Measurements from ENCODE around the gene TUBGCP2.

The TUBGCP2 gene

GRCh38 chr10:133231946-133232574 is 76.6 kb downstream of the TUBGCP2 start:
- Histone ChIP-seq H3K27ac (ENCODE audit: low read depth, low read length) (no peak overlapping the region), H3K36me3 (ENCODE audit: control insufficient read depth, low read length) (no peaks in the 10 kb centered on the region), H3K4me1 (ENCODE audit: control insufficient read depth, low read length) (no peaks in the 10 kb centered on the region), H3K4me2 (ENCODE audit: low read length) (no peak overlapping the region), H3K27me3 (ENCODE audit: control insufficient read depth, low read length) (no peaks in the 10 kb centered on the region), H3K4me3 (ENCODE audit: low read length) (no peak overlapping the region), H3K9me2 (replicated peaks; ENCODE audit: control insufficient read depth, low read length) (no peaks in the 10 kb centered on the region), H3F3A (ENCODE audit: control insufficient read depth, insufficient read depth) (no peaks in the 10 kb centered on the region), H3K9me3 (ENCODE audit: control insufficient read depth, insufficient read depth, low read length) (no peaks in the 10 kb centered on the region), H3K79me2 (ENCODE audit: control insufficient read depth, low read length) (no peaks in the 10 kb centered on the region), H4K20me1 (ENCODE audit: control insufficient read depth, insufficient read depth, low read depth, low read length) (no peaks in the 10 kb centered on the region)
- TF ChIP-seq CTCF (IDR thresholded peaks at IDR 0.05; ENCODE audit: low read depth, low read length, poor library complexity, severe bottlenecking) (no peak), EZH2phosphoT487 (IDR thresholded peaks at IDR 0.05; ENCODE audit: borderline replicate concordance, low read length) (no peak)

GRCh38 chr10:133231244-133231945 is 77.3 kb downstream of the TUBGCP2 start:
- Histone ChIP-seq H3F3A (ENCODE audit: control insufficient read depth, insufficient read depth) (no peaks in the 10 kb centered on the region), H3K4me2 (ENCODE audit: low read length) (no peak overlapping the region), H3K27ac (ENCODE audit: low read depth, low read length) (no peak overlapping the region), H3K4me1 (ENCODE audit: control insufficient read depth, low read length) (no peaks in the 10 kb centered on the region), H3K36me3 (ENCODE audit: control insufficient read depth, low read length) (no peaks in the 10 kb centered on the region), H3K79me2 (ENCODE audit: control insufficient read depth, low read length) (no peaks in the 10 kb centered on the region), H3K9me3 (ENCODE audit: control insufficient read depth, insufficient read depth, low read length) (no peaks in the 10 kb centered on the region), H3K27me3 (ENCODE audit: control insufficient read depth, low read length) (no peaks in the 10 kb centered on the region), H3K9me2 (replicated peaks; ENCODE audit: control insufficient read depth, low read length) (no peaks in the 10 kb centered on the region), H3K4me3 (ENCODE audit: low read length) (no peak overlapping the region), H4K20me1 (ENCODE audit: control insufficient read depth, insufficient read depth, low read depth, low read length) (no peaks in the 10 kb centered on the region)
- TF ChIP-seq EZH2phosphoT487 (IDR thresholded peaks at IDR 0.05; ENCODE audit: borderline replicate concordance, low read length) (no peak), CTCF (IDR thresholded peaks at IDR 0.05; ENCODE audit: low read depth, low read length, poor library complexity, severe bottlenecking) (no peak)

GRCh38 chr10:133230387-133231195 is 78.1 kb downstream of the TUBGCP2 start:
- no peaks in the 10 kb centered on the region for H3K36me3 ChIP-seq (ENCODE audit: control insufficient read depth, low read length)
- H3K79me2 ChIP-seq (ENCODE audit: control insufficient read depth, low read length): no peaks in the 10 kb centered on the region
- no peaks in the 10 kb centered on the region for H3K9me3 ChIP-seq (ENCODE audit: control insufficient read depth, insufficient read depth, low read length)
- no peaks in the 10 kb centered on the region for H3K27me3 ChIP-seq (ENCODE audit: control insufficient read depth, low read length)
- H3K4me1 ChIP-seq (ENCODE audit: control insufficient read depth, low read length): no peaks in the 10 kb centered on the region
- H3K4me2 ChIP-seq (ENCODE audit: low read length): no peak overlapping the region
- TF ChIP-seq EZH2phosphoT487 (IDR thresholded peaks at IDR 0.05; ENCODE audit: borderline replicate concordance, low read length): no peak
- no peak for TF ChIP-seq CTCF (IDR thresholded peaks at IDR 0.05; ENCODE audit: low read depth, low read length, poor library complexity, severe bottlenecking)
- H3K9me2 ChIP-seq (replicated peaks; ENCODE audit: control insufficient read depth, low read length): no peaks in the 10 kb centered on the region
- no peak overlapping the region for H3K27ac ChIP-seq (ENCODE audit: low read depth, low read length)
- no peak overlapping the region for H3K4me3 ChIP-seq (ENCODE audit: low read length)
- no peaks in the 10 kb centered on the region for H3F3A ChIP-seq (ENCODE audit: control insufficient read depth, insufficient read depth)
- H4K20me1 ChIP-seq (ENCODE audit: control insufficient read depth, insufficient read depth, low read depth, low read length): no peaks in the 10 kb centered on the region
